ENCODE measurements around the gene LTBP1. TPM values are rescaled to one million over a fixed set of nuclear protein-coding genes. Genes with fewer than 3 reads are reported as not detected.

Gene LTBP1
- total RNA-seq, 1 donor from 2014 or later = 43.9 TPM

GRCh38 chr2:33342171-33342570 lies 395.4 kb downstream of the LTBP1 start:
- no peak for DNase-seq (ENCODE audit: low read depth)
- no peak overlapping the region for H3K4me3 ChIP-seq (ENCODE audit: low read depth, low read length)
- no peak for TF ChIP-seq CTCF (conservative IDR thresholded peaks at IDR 0.05; ENCODE audit: low read depth, low read length)

GRCh38 chr2:33342705-33343104 lies 396.0 kb downstream of the LTBP1 start:
- no peak overlapping the region for H3K4me3 ChIP-seq (ENCODE audit: low read depth, low read length)
- DNase-seq (ENCODE audit: low read depth) = no peak
- TF ChIP-seq CTCF (conservative IDR thresholded peaks at IDR 0.05; ENCODE audit: low read depth, low read length) = no peak

GRCh38 chr2:33343387-33343895 lies 396.7 kb downstream of the LTBP1 start:
- H3K4me3 ChIP-seq (ENCODE audit: low read depth, low read length) = no peak overlapping the region
- no peak for TF ChIP-seq CTCF (conservative IDR thresholded peaks at IDR 0.05; ENCODE audit: low read depth, low read length)
- DNase-seq (ENCODE audit: low read depth) = no peak

GRCh38 chr2:33344230-33344629 lies 397.5 kb downstream of the LTBP1 start:
- DNase-seq (ENCODE audit: low read depth) = no peak
- no peak for TF ChIP-seq CTCF (conservative IDR thresholded peaks at IDR 0.05; ENCODE audit: low read depth, low read length)
- no peak overlapping the region for H3K4me3 ChIP-seq (ENCODE audit: low read depth, low read length)

GRCh38 chr2:33347856-33348255 lies 401.1 kb downstream of the LTBP1 start:
- H3K4me3 ChIP-seq (ENCODE audit: low read depth, low read length) = no peak overlapping the region
- no peak for DNase-seq (ENCODE audit: low read depth)
- TF ChIP-seq CTCF (conservative IDR thresholded peaks at IDR 0.05; ENCODE audit: low read depth, low read length) = no peak

GRCh38 chr2:33350632-33351031 lies 403.9 kb downstream of the LTBP1 start:
- DNase-seq (ENCODE audit: low read depth) = no peak
- TF ChIP-seq CTCF (conservative IDR thresholded peaks at IDR 0.05; ENCODE audit: low read depth, low read length) = no peak
- no peak overlapping the region for H3K4me3 ChIP-seq (ENCODE audit: low read depth, low read length)

- DNase-seq (ENCODE audit: low read depth) = no peak
- no peak overlapping the region for H3K4me3 ChIP-seq (ENCODE audit: low read depth, low read length)
- TF ChIP-seq CTCF (conservative IDR thresholded peaks at IDR 0.05; ENCODE audit: low read depth, low read length) = no peak
Observed at GRCh38 chr2:33351781-33352180, 405.0 kb downstream of the LTBP1 start.
